Neural progenitor cell (in vitro differentiated cells): ENCODE results near the gene PCDHGA12. TPM values are rescaled to one million over a fixed set of nuclear protein-coding genes. Genes with fewer than 3 reads are reported as not detected.
"Not testable (repeated sequence)": the region's sequence is repeated elsewhere in the genome, so short reads cannot be mapped to it uniquely, and the experiment has no call there.

Source experiments
- DNase-seq: peaks from one replicate; pipeline ENCODE4 v3.0.0-alpha.2; 2016; ENCODE audit warnings: low spot score
- H2AFZ ChIP-seq: fragments of 200-600 bp; sonication (generic); replicated peaks from 2 replicates; pipeline ENCODE4 v1.6.1; 2016; ENCODE audit warnings: antibody characterized with exemption
- H3F3A ChIP-seq: fragments of 200-600 bp; sonication (generic); 2 replicates; pipeline ENCODE4 v1.6.1; 2016; ENCODE audit warnings: antibody characterized with exemption, low read depth
- H3K27ac ChIP-seq: fragments of 200-600 bp; sonication (generic); 2 replicates; pipeline ENCODE4 v1.5.1; 2016; ENCODE audit warnings: mild to moderate bottlenecking
- H3K27me3 ChIP-seq: fragments of 200-600 bp; sonication (generic); 2 replicates; pipeline ENCODE4 v1.6.1; 2016; ENCODE audit warnings: mild to moderate bottlenecking, moderate library complexity
- H3K36me3 ChIP-seq: fragments of 200-600 bp; sonication (generic); 2 replicates; pipeline ENCODE4 v1.5.1; 2016
- H3K4me1 ChIP-seq: fragments of 200-600 bp; sonication (generic); 2 replicates; pipeline ENCODE4 v1.6.1; 2016; ENCODE audit warnings: mixed run types
- H3K4me2 ChIP-seq: fragments of 200-600 bp; sonication (generic); 2 replicates; pipeline ENCODE4 v1.6.1; 2016
- H3K4me3 ChIP-seq: fragments of 200-600 bp; sonication (generic); 2 replicates; pipeline ENCODE4 v1.5.1; 2016
- H3K79me2 ChIP-seq: fragments of 200-600 bp; sonication (generic); 2 replicates; pipeline ENCODE4 v1.6.1; 2016; ENCODE audit warnings: low read depth
- H3K9ac ChIP-seq: fragments of 200-600 bp; sonication (generic); 2 replicates; pipeline ENCODE4 v1.6.1; 2016
- H3K9me3 ChIP-seq: fragments of 200-600 bp; sonication (generic); 2 replicates; pipeline ENCODE4 v1.5.1; 2016; ENCODE audit warnings: low read depth
- H4K20me1 ChIP-seq: fragments of 200-600 bp; sonication (generic); 2 replicates; pipeline ENCODE4 v1.6.1; 2016; ENCODE audit warnings: low read depth
- H3K27ac Mint-ChIP-seq: 3 replicates; pipeline ENCODE4 v1.8.0; 2021; ENCODE audit warnings: mixed read lengths
- H3K27me3 Mint-ChIP-seq: 2 replicates; pipeline ENCODE4 v1.8.0; 2022; ENCODE audit warnings: low read depth, mild to moderate bottlenecking, inconsistent platforms, moderate library complexity, mixed read lengths; ENCODE audit not compliant: insufficient read depth
- H3K36me3 Mint-ChIP-seq: 3 replicates; pipeline ENCODE4 v1.8.0; 2021; ENCODE audit warnings: mixed read lengths
- H3K4me1 Mint-ChIP-seq: 3 replicates; pipeline ENCODE4 v1.8.0; 2021; ENCODE audit warnings: mixed read lengths
- H3K4me3 Mint-ChIP-seq: 3 replicates; pipeline ENCODE4 v1.8.0; 2021; ENCODE audit warnings: mild to moderate bottlenecking, moderate library complexity, mixed read lengths
- H3K9me3 Mint-ChIP-seq: 3 replicates; pipeline ENCODE4 v1.8.0; 2020; ENCODE audit warnings: mixed read lengths
- EZH2 ChIP-seq: fragments of 200-600 bp; sonication (generic); IDR thresholded peaks from 2 replicates; pipeline ENCODE4 v1.6.1; 2017; ENCODE audit warnings: antibody characterized with exemption, mild to moderate bottlenecking, moderate library complexity
- EZH2phosphoT487 ChIP-seq: fragments of 200-600 bp; sonication (generic); IDR thresholded peaks from 2 replicates; pipeline ENCODE4 v1.6.1; 2017; ENCODE audit warnings: antibody characterized with exemption
- total RNA-seq: library from RNA; depleted of rRNA; stranded (reverse); fragments of >200 nt; gene quantifications from 2 replicates; pipeline ENCODE4 v1.2.3, GENCODE V29; 2015; ENCODE audit warnings: low replicate concordance
- TF ChIP-seq, protein P1 (sequence below): fragments of 200-600 bp; sonication (generic); IDR thresholded peaks from 2 replicates; pipeline ENCODE4 v1.5.1; 2017; ENCODE audit warnings: antibody characterized with exemption, mild to moderate bottlenecking

Gene PCDHGA12
- total RNA-seq, 1 donor from 2014 or later, result 0.79 TPM

DNA sequence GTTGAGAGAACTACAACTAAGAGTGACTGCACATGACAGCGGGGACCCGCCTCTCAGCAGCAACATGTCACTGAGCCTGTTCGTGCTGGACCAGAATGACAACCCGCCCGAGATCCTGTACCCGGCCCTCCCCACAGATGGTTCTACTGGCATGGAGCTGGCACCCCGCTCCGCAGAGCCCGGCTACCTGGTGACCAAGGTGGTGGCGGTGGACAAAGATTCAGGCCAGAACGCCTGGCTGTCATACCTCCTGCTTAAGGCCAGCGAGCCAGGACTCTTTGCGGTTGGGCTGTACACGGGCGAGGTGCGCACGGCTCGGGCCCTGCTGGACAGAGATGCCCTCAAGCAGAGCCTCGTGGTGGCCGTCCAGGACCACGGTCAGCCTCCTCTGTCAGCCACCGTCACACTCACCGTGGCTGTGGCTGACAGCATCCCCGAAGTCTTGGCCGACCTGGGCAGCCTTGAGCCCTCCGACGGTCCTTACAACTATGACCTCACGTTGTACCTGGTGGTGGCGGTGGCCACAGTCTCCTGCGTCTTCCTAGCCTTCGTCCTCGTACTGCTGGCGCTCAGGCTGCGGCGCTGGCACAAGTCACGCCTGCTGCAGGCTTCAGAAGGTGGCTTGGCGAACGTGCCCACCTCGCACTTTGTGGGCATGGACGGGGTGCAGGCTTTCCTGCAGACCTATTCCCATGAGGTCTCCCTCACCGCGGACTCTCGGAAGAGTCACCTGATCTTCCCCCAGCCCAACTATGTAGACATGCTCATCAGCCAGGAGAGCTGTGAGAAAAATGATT, 45.6 kb upstream of the PCDHGA12 start:
- no peak overlapping the region for H3K4me3 ChIP-seq
- H3K9me3 ChIP-seq, result peaks cover 6% of the 10 kb centered on the region
- no peaks in the 10 kb centered on the region for H3K79me2 ChIP-seq
- H3K4me1 ChIP-seq, result no peaks in the 10 kb centered on the region
- Mint-ChIP-seq H3K36me3 (peaks cover 3% of the 10 kb centered on the region), H3K27me3 (peaks cover 4% of the 10 kb centered on the region), H3K27ac (no peak overlapping the region), H3K9me3 (peaks cover 60% of the 10 kb centered on the region), H3K4me1 (no peaks in the 10 kb centered on the region), H3K4me3 (no peak overlapping the region)
- no peak for DNase-seq
- H3K4me2 ChIP-seq, result no peak overlapping the region
- no peaks in the 10 kb centered on the region for H3K27me3 ChIP-seq
- no peak overlapping the region for H3K27ac ChIP-seq
- H3F3A ChIP-seq, result no peaks in the 10 kb centered on the region
- H3K9ac ChIP-seq, result no peak overlapping the region
- TF ChIP-seq EZH2 (no peak), EZH2phosphoT487 (no peak)
- TF ChIP-seq, protein P1, sequence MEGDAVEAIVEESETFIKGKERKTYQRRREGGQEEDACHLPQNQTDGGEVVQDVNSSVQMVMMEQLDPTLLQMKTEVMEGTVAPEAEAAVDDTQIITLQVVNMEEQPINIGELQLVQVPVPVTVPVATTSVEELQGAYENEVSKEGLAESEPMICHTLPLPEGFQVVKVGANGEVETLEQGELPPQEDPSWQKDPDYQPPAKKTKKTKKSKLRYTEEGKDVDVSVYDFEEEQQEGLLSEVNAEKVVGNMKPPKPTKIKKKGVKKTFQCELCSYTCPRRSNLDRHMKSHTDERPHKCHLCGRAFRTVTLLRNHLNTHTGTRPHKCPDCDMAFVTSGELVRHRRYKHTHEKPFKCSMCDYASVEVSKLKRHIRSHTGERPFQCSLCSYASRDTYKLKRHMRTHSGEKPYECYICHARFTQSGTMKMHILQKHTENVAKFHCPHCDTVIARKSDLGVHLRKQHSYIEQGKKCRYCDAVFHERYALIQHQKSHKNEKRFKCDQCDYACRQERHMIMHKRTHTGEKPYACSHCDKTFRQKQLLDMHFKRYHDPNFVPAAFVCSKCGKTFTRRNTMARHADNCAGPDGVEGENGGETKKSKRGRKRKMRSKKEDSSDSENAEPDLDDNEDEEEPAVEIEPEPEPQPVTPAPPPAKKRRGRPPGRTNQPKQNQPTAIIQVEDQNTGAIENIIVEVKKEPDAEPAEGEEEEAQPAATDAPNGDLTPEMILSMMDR, result no peak
- H2AFZ ChIP-seq, result no peak overlapping the region
- no peaks in the 10 kb centered on the region for H4K20me1 ChIP-seq
- H3K36me3 ChIP-seq, result no peaks in the 10 kb centered on the region

DNA sequence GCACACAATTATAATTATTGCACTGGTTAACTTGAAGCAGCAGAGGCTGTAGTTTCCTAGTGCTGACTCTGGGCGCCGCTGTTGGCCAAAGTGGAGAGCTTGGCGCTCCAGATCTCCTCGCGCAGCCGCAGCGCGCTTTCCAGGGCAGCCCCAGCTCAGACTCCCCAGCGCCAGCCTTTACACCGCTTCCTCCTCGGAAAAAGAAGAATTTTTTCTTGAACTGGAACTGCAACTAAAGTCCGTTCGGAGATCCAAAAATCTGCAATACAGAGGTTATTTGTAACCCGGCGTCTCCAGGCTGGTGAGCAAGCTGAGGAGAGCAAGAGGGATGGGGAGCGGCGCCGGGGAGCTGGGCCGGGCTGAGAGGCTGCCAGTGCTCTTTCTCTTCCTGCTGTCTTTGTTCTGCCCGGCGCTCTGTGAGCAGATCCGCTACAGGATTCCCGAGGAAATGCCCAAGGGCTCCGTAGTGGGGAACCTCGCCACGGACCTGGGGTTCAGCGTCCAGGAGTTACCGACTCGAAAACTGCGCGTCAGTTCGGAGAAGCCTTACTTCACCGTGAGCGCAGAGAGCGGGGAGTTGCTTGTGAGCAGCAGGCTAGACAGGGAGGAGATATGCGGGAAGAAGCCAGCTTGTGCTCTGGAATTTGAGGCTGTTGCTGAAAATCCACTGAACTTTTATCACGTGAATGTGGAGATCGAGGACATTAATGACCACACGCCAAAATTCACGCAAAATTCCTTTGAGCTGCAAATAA, 42.6 kb upstream of the PCDHGA12 start, which contains the start of gene PCDHGB4:
TSS of gene PCDHGB4 (plus strand) at position 142 of the 755 bp plus-strand sequence. CDS start at position 329, 187 bp downstream.
- not testable (repeated sequence) for H3K9ac ChIP-seq, H3K36me3 Mint-ChIP-seq, H3K27ac Mint-ChIP-seq

DNA sequence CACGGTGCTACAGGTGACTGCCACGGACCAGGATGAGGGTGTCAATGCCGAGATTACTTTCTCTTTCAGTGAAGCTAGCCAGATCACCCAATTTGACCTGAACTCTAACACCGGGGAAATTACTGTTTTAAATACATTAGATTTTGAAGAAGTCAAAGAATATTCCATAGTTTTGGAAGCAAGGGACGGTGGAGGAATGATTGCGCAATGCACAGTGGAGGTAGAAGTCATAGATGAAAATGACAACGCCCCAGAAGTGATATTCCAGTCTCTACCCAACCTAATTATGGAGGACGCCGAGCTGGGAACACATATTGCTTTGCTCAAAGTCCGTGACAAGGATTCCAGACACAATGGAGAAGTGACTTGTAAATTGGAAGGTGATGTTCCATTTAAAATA, 41.6 kb upstream of the PCDHGA12 start:
- Histone ChIP-seq H3K4me1 (no peaks in the 10 kb centered on the region), H2AFZ (no peak overlapping the region), H3K79me2 (no peaks in the 10 kb centered on the region), H3K27me3 (no peaks in the 10 kb centered on the region), H3K9ac (no peak overlapping the region), H3K4me3 (peak overlapping the region; percentile 13), H3K9me3 (peaks cover 40% of the 10 kb centered on the region), H3K4me2 (no peak overlapping the region), H3F3A (peaks cover 7% of the 10 kb centered on the region), H3K36me3 (peaks cover 17% of the 10 kb centered on the region), H4K20me1 (no peaks in the 10 kb centered on the region), H3K27ac (no peak overlapping the region)
- no peak overlapping the region for H3K4me3 Mint-ChIP-seq
- no peak overlapping the region for H3K27ac Mint-ChIP-seq
- TF ChIP-seq, protein P1, result no peak
- TF ChIP-seq EZH2 (no peak), EZH2phosphoT487 (no peak)
- peaks cover 58% of the 10 kb centered on the region for H3K9me3 Mint-ChIP-seq
- DNase-seq, result no peak
- H3K4me1 Mint-ChIP-seq, result no peaks in the 10 kb centered on the region
- peaks cover 5% of the 10 kb centered on the region for H3K27me3 Mint-ChIP-seq
- peaks cover 9% of the 10 kb centered on the region for H3K36me3 Mint-ChIP-seq

More for the DNA sequence above, 42.6 kb upstream of the PCDHGA12 start, which contains the start of gene PCDHGB4:
- not testable (repeated sequence) for H3K27me3 ChIP-seq, H3K27ac ChIP-seq, H3K4me1 Mint-ChIP-seq, H2AFZ ChIP-seq, H4K20me1 ChIP-seq, H3K79me2 ChIP-seq, H3K4me3 Mint-ChIP-seq, H3F3A ChIP-seq, H3K4me1 ChIP-seq, H3K27me3 Mint-ChIP-seq
- Histone ChIP-seq H3K4me3 (peak within 1 kb of the TSS; percentile 41), H3K4me2 (peak within 1 kb of the TSS; percentile 46), H3K36me3 (peaks cover 11% of the 10 kb centered on the region), H3K9me3 (peaks cover 32% of the 10 kb centered on the region)
- peaks cover 56% of the 10 kb centered on the region for H3K9me3 Mint-ChIP-seq
- TF ChIP-seq, protein P1, result peak; percentile 66
- peak; percentile 68 for DNase-seq
